ENCODE results near the gene FHIT.

DNA sequence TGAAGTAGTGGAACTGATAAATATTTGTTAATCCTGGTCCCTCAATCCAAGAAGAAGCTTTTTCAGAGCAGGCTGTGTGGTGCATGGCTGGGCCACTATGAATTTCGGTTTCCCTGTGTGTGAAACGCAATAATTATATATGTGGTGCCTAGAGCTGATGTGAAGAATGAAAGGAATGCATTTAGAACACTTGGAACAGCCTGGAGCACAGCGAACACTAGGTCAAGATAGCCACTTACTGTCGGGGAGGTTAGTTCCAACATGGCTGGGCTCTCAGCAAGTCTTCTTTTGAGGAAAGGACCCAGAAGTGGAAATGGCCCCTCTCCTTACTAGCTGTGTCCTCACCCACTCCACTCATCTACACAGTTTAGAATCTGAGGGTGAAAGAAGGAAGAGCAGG is 245.7 kb downstream of the FHIT start:
- TF ChIP-seq POLR2A (IDR thresholded peaks at IDR 0.05): no peak
- TF ChIP-seq CTCF (IDR thresholded peaks at IDR 0.05): no peak
